Stimulated activated CD4-positive, alpha-beta T cell treated with anti-CD3 and anti-CD28 coated beads, TNF-alpha, amount 100 ng/mL, for 4 hours (primary cell): Measurements from ENCODE around the gene PAX1.

Source experiments
- DNase-seq, 3 experiments: peaks; one replicate each; pipeline ENCODE4 v3.0.0-alpha.2; 2020; ENCODE audit warnings: low read depth in 3 of 3

The PAX1 gene

GRCh38 chr20:21703717-21704407 is 1.6 kb upstream of the PAX1 start:
- no peak for DNase-seq

GRCh38 chr20:21704408-21705385 is 767 bp upstream of the PAX1 start:
- no peak for DNase-seq

- DNase-seq: no peak
Observed at GRCh38 chr20:21706261-21707195, 1.1 kb downstream of the PAX1 start.

GRCh38 chr20:21707267-21707666 is 1.8 kb downstream of the PAX1 start:
- no peak for DNase-seq

- DNase-seq: no peak
Observed at GRCh38 chr20:21707999-21708737, 2.7 kb downstream of the PAX1 start.

GRCh38 chr20:21708738-21709534 is 3.5 kb downstream of the PAX1 start:
- no peak for DNase-seq

GRCh38 chr20:21709535-21709904 is 4.1 kb downstream of the PAX1 start:
- no peak for DNase-seq

GRCh38 chr20:21710341-21710740 is 4.9 kb downstream of the PAX1 start:
- DNase-seq: no peak

GRCh38 chr20:21710863-21711431 is 5.5 kb downstream of the PAX1 start:
- DNase-seq: no peak

- DNase-seq: no peak
Observed at GRCh38 chr20:21712443-21713059, 7.1 kb downstream of the PAX1 start.

- no peak for DNase-seq
Observed at GRCh38 chr20:21713470-21713869, 8.0 kb downstream of the PAX1 start.

- no peak for DNase-seq
Observed at GRCh38 chr20:21713901-21714296, 8.4 kb downstream of the PAX1 start.

GRCh38 chr20:21714297-21715192 is 9.1 kb downstream of the PAX1 start:
- no peak for DNase-seq

GRCh38 chr20:21715193-21715881 is 9.9 kb downstream of the PAX1 start:
- DNase-seq: no peak

GRCh38 chr20:21719592-21720214 is 14.2 kb downstream of the PAX1 start:
- peak in 2 of 3 experiments; percentile 6 to 7 for DNase-seq

GRCh38 chr20:21725892-21726291 is 20.4 kb downstream of the PAX1 start:
- DNase-seq: no peak

GRCh38 chr20:21729316-21729715 is 23.9 kb downstream of the PAX1 start:
- DNase-seq: no peak
